ENCODE results near the gene NUDT22.
"Not testable (repeated sequence)": the region's sequence is repeated elsewhere in the genome, so short reads cannot be mapped to it uniquely, and the experiment has no call there.

The NUDT22 gene

DNA sequence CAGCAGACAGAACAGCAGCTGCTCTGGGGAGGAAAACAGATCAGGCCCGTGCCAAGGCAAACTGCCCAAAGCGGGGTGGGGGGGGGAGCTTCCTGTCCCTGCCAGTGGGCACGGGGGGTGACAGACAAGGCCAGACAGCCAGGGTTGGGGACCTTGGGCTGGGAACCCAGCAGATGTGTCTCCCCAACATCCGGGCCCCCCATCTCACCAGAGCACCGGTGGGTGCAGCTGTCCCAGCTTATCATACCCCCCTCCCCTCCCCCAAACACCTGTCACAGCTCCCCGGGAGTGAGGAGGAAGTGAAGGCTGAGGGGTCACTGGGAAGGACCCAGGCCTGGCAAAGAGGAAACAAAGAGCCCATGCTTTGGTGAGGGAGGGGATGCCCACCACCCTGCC, 19.3 kb downstream of the NUDT22 start:
- Histone ChIP-seq H3K27ac (ENCODE audit: low read depth, low read length) (peak overlapping the region; percentile 85), H3K4me3 (ENCODE audit: low read length) (peak overlapping the region; percentile 97), H3F3A (ENCODE audit: control insufficient read depth, insufficient read depth) (peaks cover 29% of the 10 kb centered on the region), H4K20me1 (ENCODE audit: control insufficient read depth, insufficient read depth, low read depth, low read length) (no peaks in the 10 kb centered on the region), H3K27me3 (ENCODE audit: control insufficient read depth, low read length) (no peaks in the 10 kb centered on the region), H3K4me2 (ENCODE audit: low read length) (peak overlapping the region; percentile 89), H3K9me3 (ENCODE audit: control insufficient read depth, insufficient read depth, low read length) (no peaks in the 10 kb centered on the region), H3K9me2 (replicated peaks; ENCODE audit: control insufficient read depth, low read length) (no peaks in the 10 kb centered on the region), H3K36me3 (ENCODE audit: control insufficient read depth, low read length) (peaks cover 47% of the 10 kb centered on the region), H3K79me2 (ENCODE audit: control insufficient read depth, low read length) (peaks cover 48% of the 10 kb centered on the region), H3K4me1 (ENCODE audit: control insufficient read depth, low read length) (peaks cover 54% of the 10 kb centered on the region)
- TF ChIP-seq, protein P1, sequence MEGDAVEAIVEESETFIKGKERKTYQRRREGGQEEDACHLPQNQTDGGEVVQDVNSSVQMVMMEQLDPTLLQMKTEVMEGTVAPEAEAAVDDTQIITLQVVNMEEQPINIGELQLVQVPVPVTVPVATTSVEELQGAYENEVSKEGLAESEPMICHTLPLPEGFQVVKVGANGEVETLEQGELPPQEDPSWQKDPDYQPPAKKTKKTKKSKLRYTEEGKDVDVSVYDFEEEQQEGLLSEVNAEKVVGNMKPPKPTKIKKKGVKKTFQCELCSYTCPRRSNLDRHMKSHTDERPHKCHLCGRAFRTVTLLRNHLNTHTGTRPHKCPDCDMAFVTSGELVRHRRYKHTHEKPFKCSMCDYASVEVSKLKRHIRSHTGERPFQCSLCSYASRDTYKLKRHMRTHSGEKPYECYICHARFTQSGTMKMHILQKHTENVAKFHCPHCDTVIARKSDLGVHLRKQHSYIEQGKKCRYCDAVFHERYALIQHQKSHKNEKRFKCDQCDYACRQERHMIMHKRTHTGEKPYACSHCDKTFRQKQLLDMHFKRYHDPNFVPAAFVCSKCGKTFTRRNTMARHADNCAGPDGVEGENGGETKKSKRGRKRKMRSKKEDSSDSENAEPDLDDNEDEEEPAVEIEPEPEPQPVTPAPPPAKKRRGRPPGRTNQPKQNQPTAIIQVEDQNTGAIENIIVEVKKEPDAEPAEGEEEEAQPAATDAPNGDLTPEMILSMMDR (IDR thresholded peaks at IDR 0.05; ENCODE audit: low read depth, low read length, poor library complexity, severe bottlenecking), result no peak
- TF ChIP-seq EZH2phosphoT487 (IDR thresholded peaks at IDR 0.05; ENCODE audit: borderline replicate concordance, low read length), result no peak

DNA sequence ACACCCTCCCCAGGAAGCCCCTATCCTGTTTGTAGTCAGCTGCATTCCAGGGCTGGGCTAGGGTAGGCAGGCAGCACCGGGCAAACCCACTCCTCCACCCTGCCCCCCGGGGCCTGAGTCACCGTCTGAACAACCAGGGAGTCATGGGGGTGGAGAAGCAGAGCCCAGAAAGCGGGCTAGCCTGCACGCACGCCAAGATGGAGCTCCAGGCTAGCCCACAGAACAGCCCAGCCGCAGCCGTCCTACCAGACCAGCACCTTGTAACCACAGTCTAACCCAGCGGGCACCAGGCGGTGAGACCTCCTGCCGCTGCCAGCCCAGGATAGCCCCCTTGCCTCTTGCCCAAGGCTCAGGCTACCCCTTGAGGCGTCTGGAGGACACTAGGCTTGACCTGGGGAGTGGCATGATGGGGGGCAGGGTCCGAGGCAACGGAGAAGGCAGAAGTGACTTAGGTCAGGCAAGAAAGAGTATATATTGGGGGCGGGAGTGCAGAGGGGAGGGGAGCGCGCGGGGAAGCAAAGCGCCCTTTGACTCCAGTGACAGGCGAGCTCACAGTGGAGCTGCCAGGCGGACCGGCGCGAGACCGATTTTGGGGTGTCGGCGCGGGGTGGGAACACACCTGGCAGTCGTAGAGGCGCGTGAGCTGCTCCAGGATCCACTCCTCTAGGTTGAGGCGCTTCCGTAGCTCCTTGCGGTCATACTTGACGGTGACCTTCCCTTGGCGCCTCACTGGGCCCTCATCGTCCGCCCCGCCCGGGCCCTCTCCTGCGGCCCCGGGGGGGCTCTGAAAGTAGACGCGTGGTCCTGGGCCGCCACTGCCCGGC, 19.9 kb downstream of the NUDT22 start:
- peak overlapping the region; percentile 85 for H3K27ac ChIP-seq (ENCODE audit: low read depth, low read length)
- H4K20me1 ChIP-seq (ENCODE audit: control insufficient read depth, insufficient read depth, low read depth, low read length), result no peaks in the 10 kb centered on the region
- peak overlapping the region; percentile 97 for H3K4me3 ChIP-seq (ENCODE audit: low read length)
- H3K79me2 ChIP-seq (ENCODE audit: control insufficient read depth, low read length), result peaks cover 45% of the 10 kb centered on the region
- no peaks in the 10 kb centered on the region for H3K27me3 ChIP-seq (ENCODE audit: control insufficient read depth, low read length)
- peaks cover 27% of the 10 kb centered on the region for H3F3A ChIP-seq (ENCODE audit: control insufficient read depth, insufficient read depth)
- peaks cover 43% of the 10 kb centered on the region for H3K36me3 ChIP-seq (ENCODE audit: control insufficient read depth, low read length)
- peak overlapping the region; percentile 89 for H3K4me2 ChIP-seq (ENCODE audit: low read length)
- H3K4me1 ChIP-seq (ENCODE audit: control insufficient read depth, low read length), result peaks cover 58% of the 10 kb centered on the region
- no peak for TF ChIP-seq EZH2phosphoT487 (IDR thresholded peaks at IDR 0.05; ENCODE audit: borderline replicate concordance, low read length)
- TF ChIP-seq, protein P1 (IDR thresholded peaks at IDR 0.05; ENCODE audit: low read depth, low read length, poor library complexity, severe bottlenecking), result peak; percentile 9
- no peaks in the 10 kb centered on the region for H3K9me3 ChIP-seq (ENCODE audit: control insufficient read depth, insufficient read depth, low read length)
- no peaks in the 10 kb centered on the region for H3K9me2 ChIP-seq (replicated peaks; ENCODE audit: control insufficient read depth, low read length)

DNA sequence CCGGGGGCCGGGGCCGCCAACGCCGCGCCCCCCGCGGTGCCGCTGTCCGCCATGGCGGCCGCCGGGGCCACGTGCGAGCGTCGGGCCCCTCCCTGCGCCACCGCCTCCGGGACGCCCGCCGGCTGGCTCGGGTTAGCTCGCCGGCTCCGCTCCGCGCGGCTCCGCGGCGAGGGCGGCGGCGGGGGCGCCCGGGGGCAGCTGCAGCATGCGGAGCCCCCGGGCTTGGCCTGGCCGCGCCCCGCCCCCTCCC, 20.5 kb downstream of the NUDT22 start:
- not testable (repeated sequence) for H3K9me3 ChIP-seq (ENCODE audit: control insufficient read depth, insufficient read depth, low read length); H3K27me3 ChIP-seq (ENCODE audit: control insufficient read depth, low read length); H4K20me1 ChIP-seq (ENCODE audit: control insufficient read depth, insufficient read depth, low read depth, low read length); H3K9me2 ChIP-seq (replicated peaks; ENCODE audit: control insufficient read depth, low read length); H3K4me2 ChIP-seq (ENCODE audit: low read length)
- H3K27ac ChIP-seq (ENCODE audit: low read depth, low read length), result peak overlapping the region; percentile 85
- H3K4me1 ChIP-seq (ENCODE audit: control insufficient read depth, low read length), result peaks cover 60% of the 10 kb centered on the region
- peaks cover 44% of the 10 kb centered on the region for H3K79me2 ChIP-seq (ENCODE audit: control insufficient read depth, low read length)
- peak overlapping the region; percentile 97 for H3K4me3 ChIP-seq (ENCODE audit: low read length)
- H3F3A ChIP-seq (ENCODE audit: control insufficient read depth, insufficient read depth), result peaks cover 27% of the 10 kb centered on the region
- H3K36me3 ChIP-seq (ENCODE audit: control insufficient read depth, low read length), result peaks cover 41% of the 10 kb centered on the region

DNA sequence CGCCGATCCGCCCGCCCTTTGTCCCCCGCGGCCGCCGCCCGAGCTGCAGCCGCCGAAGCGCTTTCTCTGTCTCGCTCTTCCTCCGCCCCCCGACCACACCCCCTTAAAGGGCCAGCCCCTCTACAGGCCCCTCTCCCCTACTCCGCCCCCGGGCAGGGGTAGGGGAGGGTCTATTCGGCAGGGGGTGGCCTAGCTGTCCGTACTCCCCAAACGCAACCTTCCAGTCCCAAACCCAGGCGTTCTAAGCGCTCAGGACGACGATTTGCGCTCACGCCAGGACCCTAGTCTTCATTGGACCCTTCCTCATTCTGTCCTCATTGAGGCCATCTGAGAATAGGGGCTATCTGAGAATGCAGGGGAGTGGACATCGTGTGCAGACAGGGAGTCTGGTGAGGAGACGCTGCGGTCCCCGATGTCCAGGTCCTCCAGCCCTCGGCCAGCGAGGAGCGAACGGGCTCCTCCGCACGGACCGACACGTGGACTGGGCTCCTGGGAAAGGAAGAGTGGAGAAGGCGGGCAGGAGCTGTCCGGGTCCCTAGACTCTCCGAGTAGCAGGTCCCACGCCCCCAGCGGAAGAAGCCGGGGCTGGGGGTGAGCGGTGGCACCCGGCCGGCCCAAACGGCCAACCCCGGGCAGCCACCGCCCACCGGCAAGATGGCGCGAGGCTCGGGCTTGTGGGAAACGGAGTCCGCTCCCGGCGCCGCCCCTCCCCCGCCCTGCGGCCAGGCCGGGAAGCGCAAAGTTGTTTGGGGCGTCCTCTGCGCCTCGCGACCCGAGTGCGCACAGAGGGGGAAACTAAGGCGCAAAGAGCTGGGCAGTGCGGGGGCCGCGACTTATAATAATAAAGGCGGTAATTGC, 21.0 kb downstream of the NUDT22 start, which contains the start of gene PPP1R14B:
Gene PPP1R14B, minus strand, starts transcription at position 73 of the 858 bp plus-strand sequence. CDS start 270 bp downstream, outside the sequence.
- H3K4me3 ChIP-seq (ENCODE audit: low read length), result peak within 1 kb of the TSS; percentile 97
- peaks cover 38% of the 10 kb centered on the region for H3K36me3 ChIP-seq (ENCODE audit: control insufficient read depth, low read length)
- H3K79me2 ChIP-seq (ENCODE audit: control insufficient read depth, low read length), result peaks cover 44% of the 10 kb centered on the region
- no peaks in the 10 kb centered on the region for H3K9me2 ChIP-seq (replicated peaks; ENCODE audit: control insufficient read depth, low read length)
- H3K4me1 ChIP-seq (ENCODE audit: control insufficient read depth, low read length), result peaks cover 62% of the 10 kb centered on the region
- peaks cover 27% of the 10 kb centered on the region for H3F3A ChIP-seq (ENCODE audit: control insufficient read depth, insufficient read depth)
- no peaks in the 10 kb centered on the region for H4K20me1 ChIP-seq (ENCODE audit: control insufficient read depth, insufficient read depth, low read depth, low read length)
- no peaks in the 10 kb centered on the region for H3K9me3 ChIP-seq (ENCODE audit: control insufficient read depth, insufficient read depth, low read length)
- H3K27me3 ChIP-seq (ENCODE audit: control insufficient read depth, low read length), result no peaks in the 10 kb centered on the region
- H3K4me2 ChIP-seq (ENCODE audit: low read length), result peak within 1 kb of the TSS; percentile 89
- peak within 1 kb of the TSS; percentile 85 for H3K27ac ChIP-seq (ENCODE audit: low read depth, low read length)
- TF ChIP-seq, protein P1 (IDR thresholded peaks at IDR 0.05; ENCODE audit: low read depth, low read length, poor library complexity, severe bottlenecking), result peak; percentile 32
- no peak for TF ChIP-seq EZH2phosphoT487 (IDR thresholded peaks at IDR 0.05; ENCODE audit: borderline replicate concordance, low read length)

Data from DOHH2 (cell line).